GM23248 (cell line): ENCODE data around the gene PCDHGA6.

Source experiments
- EZH2 ChIP-seq: fragments of 200-600 bp; sonication (generic); IDR thresholded peaks from 2 replicates; pipeline ENCODE4 v1.6.1; 2018; ENCODE audit warnings: antibody characterized with exemption, mild to moderate bottlenecking; ENCODE audit not compliant: insufficient read depth, poor library complexity, severe bottlenecking
- EZH2phosphoT487 ChIP-seq: fragments of 200-600 bp; sonication (generic); IDR thresholded peaks from 2 replicates; pipeline ENCODE4 v1.6.1; 2018; ENCODE audit warnings: antibody characterized with exemption, moderate library complexity, mild to moderate bottlenecking, low read depth; ENCODE audit not compliant: insufficient read depth

- TF ChIP-seq EZH2 (no peak), EZH2phosphoT487 (no peak)
Observed at GRCh38 chr5:141374627-141375026, 936 bp downstream of the PCDHGA6 start.
